Activated CD4-positive, alpha-beta T cell treated with anti-CD3 and anti-CD28 coated beads, Interleukin-2, amount 50 U/mL, for 1 hour (primary cell): ENCODE results near the gene VIPR2.
"Not testable (repeated sequence)": the region's sequence is repeated elsewhere in the genome, so short reads cannot be mapped to it uniquely, and the experiment has no call there.

Experiments used
- DNase-seq: peaks from one replicate; pipeline ENCODE4 v3.0.0-alpha.2; 2020

Gene VIPR2

DNA sequence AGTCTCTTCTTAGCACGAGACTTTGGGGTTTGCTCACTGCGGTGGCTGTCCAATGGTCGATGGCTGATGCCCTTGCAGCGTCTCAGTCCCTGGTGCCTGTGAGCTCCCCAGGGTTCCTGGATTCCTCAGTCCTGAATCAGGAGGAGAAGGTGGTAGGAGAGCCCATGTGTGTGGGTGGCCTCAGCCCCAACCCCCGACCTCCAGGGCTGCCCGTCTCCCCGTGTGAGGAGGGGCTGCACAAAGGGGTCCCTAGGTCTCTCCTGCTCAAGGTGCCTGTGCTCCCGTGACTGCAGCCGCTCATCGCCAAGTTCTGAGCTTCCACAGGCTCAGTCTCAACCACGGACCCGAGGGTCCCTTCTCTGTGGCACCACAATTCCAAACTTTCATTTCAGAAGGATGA, 142.9 kb downstream of the VIPR2 start:
- DNase-seq, result no peak

DNA sequence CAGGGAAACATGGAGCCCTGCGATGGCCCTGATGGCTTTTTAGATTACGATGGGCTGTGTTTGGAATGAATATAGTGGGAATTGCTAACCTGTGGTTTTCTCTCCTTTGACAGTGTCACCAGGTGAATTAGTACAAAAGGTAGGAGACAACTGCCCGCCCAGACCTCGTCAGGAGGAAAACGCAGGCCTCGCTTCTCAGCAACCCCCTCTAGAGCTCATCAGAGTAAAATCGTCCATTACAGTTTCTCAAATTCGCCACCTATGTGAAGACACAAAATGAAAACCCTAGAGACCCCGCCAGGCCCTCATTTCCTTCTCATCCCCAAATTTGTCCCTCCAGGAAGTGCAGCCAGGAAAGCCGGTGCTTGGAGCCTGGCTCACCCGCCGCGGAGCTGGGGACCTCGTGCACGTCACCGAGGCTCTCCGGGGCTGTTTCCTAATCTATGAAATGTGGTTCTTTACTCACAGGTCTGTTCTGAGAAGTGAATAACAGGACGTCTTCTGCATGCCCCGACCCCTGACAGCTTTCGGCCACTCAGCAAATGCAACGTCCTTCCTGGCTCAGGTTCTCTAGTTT, 143.7 kb downstream of the VIPR2 start:
- no peak for DNase-seq

DNA sequence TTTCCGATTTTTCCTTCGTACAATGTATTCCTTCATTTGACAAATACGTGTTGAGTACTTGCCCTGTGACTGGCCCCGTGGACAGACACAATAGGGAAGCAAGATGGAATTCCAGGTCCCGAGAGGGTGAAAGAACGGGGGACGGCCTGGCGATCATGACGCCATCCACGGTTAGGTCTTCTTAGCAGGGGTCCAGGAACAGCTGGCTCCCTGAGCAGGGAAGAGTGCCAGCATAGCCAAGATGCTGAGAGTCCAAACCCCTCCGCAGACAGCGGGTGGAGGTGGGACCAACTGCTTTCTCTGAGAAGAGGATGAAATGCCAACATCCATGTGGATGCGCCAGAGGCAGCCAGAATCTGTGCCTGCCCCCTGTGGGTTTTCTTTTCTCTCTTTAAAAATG, 144.6 kb downstream of the VIPR2 start:
- DNase-seq, result no peak

GRCh38 chr7:158999496-158999895, 145.2 kb downstream of the VIPR2 start:
- DNase-seq, result no peak

GRCh38 chr7:158998261-158998660, 146.4 kb downstream of the VIPR2 start:
- not testable (repeated sequence) for DNase-seq

GRCh38 chr7:158997471-158997870, 147.2 kb downstream of the VIPR2 start:
- DNase-seq, result no peak

GRCh38 chr7:158997110-158997453, 147.6 kb downstream of the VIPR2 start:
- no peak for DNase-seq

DNA sequence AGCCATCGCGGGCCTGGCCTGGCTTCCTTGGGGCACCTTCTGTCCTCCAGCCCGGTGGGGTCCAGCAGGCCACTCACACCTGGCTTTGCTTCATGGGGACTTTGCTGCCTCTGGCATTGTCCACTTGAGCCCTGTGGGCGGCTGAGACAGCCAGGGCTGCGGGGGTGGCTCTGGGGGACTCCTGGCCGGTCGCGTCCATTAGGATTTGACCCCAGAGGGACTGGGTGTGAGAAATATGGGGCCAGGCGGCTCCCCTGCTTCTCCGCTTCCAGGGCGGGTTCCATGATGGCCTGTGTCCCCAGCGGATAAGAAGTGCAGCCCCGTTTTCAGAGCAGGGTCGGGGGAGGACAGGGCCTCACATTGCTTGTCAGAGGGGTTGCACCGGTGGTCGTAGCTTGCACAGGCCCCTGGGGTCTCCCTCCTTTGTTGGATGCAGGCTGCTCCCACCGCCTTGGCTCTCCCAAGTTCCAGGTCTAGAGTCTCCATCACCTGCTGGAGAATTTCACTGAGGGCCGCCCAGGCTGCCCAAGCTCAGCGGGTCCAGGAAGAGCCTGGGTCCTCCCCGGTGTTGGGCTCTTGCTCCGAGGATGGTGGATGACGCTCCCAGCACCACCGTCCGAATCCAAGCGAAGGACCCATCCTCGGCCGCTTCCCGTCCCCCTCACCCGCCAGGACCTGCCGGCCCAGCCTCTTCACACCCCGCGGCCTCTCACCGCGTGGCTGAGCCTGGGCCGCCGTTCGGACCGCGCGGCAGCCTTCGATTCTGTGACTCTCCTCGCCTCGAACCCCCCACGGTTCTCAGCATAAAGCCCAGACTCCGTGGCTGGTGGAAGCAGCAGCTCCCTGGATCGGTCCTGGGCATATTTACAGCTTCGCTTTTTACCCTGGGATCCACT, 148.2 kb downstream of the VIPR2 start:
- no peak for DNase-seq

DNA sequence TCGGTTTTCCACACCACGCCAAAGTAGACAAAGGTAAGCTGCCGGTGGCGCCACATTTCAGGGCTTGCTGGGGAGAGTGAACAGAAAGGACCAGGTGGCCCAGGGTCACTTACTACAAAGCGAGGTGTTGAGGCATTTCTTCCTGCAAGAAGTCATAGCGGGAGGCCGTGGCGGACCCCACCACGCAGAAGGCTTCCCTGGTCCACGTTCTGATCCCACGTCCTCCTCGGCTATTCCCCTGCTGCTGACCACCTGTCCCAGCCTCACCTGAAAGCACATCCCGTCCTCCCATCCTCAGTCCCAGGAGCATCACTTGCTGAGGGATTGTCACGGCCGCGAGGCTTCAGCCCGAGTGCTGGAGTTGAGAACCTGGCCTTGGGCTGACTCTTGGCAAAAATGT, 149.2 kb downstream of the VIPR2 start:
- no peak for DNase-seq

GRCh38 chr7:158994687-158995086, 150.0 kb downstream of the VIPR2 start:
- no peak for DNase-seq

GRCh38 chr7:158993591-158993990, 151.1 kb downstream of the VIPR2 start:
- DNase-seq, result no peak

- DNase-seq, result no peak
Observed at GRCh38 chr7:158992759-158993158, 151.9 kb downstream of the VIPR2 start.

DNA sequence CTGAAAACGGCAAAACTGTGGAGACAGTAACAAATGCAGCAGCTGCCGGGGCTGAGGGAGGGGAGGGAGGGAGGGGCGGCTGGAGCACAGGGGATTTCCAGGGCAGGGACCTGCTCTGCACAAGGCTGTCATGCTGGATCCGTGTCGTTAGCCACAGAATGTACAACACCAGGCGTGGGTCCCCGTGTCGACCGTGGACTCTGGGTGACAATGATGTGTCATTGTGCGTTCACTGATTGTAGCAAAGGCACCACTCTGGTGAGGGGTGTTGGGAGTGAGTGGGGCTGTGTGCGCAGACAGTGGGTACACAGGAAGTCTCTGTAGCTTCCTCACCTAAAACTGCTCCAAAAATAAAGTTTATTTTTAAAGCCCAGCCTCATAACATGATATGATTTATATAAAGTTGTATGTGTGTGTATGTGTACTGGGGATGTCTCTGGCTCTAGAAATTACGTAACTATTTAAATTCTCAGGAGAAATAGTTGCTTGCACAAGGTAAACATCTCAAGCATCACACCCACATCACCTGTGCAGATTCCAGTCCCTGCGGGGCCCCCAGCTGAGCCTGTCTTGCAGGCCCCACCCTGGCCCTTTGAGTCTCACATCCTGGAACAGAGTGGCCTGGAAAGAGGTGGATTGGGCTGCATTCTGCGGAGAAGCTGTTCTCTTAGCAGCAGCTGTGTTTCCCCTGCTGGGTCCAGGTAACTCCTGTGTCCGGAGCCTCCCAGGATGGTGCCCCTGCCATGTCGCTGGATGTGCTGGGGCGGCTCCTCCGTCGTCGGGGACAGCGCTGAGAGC, 152.6 kb downstream of the VIPR2 start:
- DNase-seq, result no peak

DNA sequence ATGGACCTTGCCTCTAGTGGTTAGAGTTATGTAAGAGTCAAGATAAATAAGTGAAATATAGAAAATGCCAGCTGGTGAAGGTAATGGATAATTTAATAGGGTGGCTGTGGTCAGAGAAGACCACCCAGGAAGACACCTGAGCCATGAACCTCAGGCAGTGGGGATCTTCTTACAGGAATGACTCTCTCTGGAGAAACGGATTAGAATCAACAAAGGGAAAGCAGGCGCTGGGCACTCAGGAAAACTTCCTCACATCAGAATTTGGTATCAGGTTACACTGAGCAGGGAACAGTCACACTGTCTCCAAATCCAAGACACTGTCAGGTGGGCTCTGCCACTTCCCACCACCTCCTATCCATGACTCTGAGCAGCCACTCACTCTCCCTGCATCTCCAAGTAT, 155.7 kb downstream of the VIPR2 start:
- DNase-seq, result no peak

- no peak for DNase-seq
Observed at GRCh38 chr7:158988302-158988862, 156.3 kb downstream of the VIPR2 start.

DNA sequence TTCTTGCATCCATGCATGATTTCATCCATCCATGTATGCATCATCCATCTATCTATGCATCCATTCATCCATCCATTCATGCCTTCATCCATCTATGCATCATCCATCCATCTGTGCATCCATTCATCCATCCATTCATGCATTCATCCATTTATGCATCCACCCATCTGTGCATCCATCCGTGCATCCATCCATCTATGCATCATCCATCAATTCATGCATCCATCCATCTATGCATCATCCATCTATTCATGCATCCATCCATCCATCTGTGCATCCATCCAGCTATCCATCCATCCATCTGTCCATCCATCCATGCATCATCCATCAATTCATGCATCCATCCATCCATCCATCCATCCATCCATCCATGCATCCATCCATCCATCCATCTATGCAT, 157.0 kb downstream of the VIPR2 start:
- no peak for DNase-seq

GRCh38 chr7:158985583-158985982, 159.1 kb downstream of the VIPR2 start:
- DNase-seq, result no peak

DNA sequence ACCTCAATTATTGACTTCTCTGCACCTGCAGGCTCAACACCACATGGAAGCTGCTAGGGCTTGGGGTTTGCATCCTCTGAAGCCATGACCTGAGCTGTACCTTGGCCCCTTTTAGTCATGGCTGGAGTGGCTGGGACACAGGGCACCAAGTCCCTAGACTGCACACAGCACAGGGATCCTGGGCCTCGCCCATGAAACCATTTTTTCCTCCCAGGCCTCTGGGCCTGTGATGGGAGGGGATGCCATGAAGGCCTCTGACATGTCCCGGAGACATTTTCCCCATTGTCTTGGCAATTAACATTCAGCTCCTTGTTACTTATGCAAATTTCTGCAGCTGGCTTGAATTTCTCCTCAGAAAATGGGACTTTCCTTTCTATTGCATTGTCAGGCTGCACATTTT, 160.7 kb downstream of the VIPR2 start:
- DNase-seq, result not testable (repeated sequence)

- DNase-seq, result not testable (repeated sequence)
Observed at GRCh38 chr7:158982080-158982479, 162.6 kb downstream of the VIPR2 start.

DNA sequence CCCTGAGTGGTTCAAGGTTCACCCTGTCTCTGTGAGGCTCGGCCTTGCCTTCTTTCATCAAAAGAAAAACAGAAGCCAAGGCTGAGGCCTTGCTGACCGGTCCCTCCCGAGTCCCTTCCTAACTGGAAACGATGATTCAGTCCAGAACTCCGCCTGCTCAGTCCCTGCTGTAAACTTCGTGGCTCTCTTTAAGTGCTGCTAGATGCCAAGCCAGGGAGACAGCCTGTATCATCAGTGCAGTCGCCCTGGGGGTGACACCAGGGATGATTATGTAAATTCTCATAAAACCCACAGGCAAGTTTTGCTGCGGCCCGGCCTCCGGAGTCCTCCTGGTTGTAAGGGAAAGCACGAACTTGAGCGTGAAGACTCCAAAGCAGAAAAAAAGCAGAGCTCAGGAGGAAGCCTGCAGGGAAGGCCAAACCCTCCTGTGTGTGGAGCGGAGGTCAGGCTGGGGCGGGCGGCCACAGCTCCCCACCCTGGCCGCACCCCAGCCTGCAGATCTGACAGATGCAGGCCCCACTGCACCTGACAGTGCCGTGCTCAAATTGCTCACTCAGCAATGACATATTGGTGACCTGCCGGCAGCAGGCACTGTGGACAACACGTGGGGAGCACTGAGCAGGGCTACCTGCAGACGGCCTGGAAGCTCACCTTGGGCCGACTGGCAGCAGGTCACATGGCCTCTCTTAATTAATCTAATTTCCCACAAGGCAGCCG, 164.9 kb downstream of the VIPR2 start:
- DNase-seq, result no peak

DNA sequence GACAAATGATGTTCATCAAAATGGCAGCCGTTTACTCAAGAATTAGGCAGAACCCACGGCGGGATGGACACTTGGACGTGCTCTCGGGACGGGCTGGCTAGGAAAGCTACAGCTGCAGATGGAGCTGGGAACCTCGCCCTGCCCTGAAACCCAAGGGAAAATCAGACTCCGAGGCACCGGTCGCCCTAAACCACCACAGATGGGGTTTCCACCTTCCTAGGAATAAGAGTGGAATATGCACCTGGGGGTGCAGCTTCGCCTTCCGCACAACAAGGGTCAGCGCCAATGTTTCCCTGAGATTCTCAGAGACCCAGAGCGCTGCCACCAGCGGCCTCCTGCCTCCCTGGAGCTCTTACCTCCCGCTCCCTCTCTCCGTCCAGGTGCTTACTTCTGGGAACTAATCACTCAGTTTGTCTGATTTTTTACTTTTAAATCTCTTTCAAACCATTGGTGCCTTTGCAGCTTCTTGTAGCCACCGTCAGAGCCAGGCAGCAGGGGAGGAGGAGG, 165.6 kb downstream of the VIPR2 start:
- DNase-seq, result no peak
